ENCODE results near the gene FUS. TPM values are rescaled to one million over a fixed set of nuclear protein-coding genes. Genes with fewer than 3 reads are reported as not detected.

FUS gene
- 10 to 100 TPM; 41.7 to 88.5 (median 70.5) TPM for total RNA-seq

- intact Hi-C loops (cut with DNase I), result loop anchor here (10.0 kb wide), 2 partner anchors 85 to 285 kb away; partner anchors contain the start of gene VKORC1
- peaks cover 22 to 27% of the 10 kb centered on the region in 2 donors for H3K36me3 ChIP-seq
Observed at GRCh38 chr16:31179747-31180459, at the start of gene FUS. TSS of gene FUS (plus strand) at chr16:31180139. CDS start at chr16:31180215, 76 bp downstream.

DNA sequence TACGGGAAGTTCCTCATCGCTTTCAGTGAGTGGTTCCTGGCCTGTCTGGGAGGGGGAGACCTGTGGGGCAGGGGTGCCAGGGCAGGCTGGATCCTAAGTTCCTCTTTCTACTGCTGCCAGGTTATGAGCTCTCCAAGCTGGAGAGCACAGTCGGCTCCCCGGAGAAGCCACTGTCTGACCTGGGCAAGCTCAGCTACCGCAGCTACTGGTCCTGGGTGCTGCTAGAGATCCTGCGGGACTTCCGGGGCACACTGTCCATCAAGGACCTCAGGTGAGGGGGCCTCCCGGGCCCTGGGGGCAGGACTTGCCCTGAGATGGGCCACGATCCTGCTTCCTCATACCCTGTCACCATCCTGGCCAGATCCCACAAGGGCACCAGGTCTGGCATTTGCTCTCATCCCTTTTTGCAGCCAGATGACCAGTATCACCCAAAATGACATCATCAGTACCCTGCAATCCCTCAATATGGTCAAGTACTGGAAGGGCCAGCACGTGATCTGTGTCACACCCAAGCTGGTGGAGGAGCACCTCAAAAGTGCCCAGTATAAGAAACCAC lies 49.5 kb upstream of the FUS start:
- TF ChIP-seq POLR2A (IDR thresholded peaks at IDR 0.05), result no peak
- TF ChIP-seq, protein P1, sequence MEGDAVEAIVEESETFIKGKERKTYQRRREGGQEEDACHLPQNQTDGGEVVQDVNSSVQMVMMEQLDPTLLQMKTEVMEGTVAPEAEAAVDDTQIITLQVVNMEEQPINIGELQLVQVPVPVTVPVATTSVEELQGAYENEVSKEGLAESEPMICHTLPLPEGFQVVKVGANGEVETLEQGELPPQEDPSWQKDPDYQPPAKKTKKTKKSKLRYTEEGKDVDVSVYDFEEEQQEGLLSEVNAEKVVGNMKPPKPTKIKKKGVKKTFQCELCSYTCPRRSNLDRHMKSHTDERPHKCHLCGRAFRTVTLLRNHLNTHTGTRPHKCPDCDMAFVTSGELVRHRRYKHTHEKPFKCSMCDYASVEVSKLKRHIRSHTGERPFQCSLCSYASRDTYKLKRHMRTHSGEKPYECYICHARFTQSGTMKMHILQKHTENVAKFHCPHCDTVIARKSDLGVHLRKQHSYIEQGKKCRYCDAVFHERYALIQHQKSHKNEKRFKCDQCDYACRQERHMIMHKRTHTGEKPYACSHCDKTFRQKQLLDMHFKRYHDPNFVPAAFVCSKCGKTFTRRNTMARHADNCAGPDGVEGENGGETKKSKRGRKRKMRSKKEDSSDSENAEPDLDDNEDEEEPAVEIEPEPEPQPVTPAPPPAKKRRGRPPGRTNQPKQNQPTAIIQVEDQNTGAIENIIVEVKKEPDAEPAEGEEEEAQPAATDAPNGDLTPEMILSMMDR (IDR thresholded peaks at IDR 0.05), result no peak
- peaks cover 67 to 73% of the 10 kb centered on the region in 2 donors for H3K4me1 ChIP-seq
- 43 to 51% methylated on average over 3 of the region's 10 CpGs for WGBS, 2 donors
- no peak overlapping the region for H3K4me3 ChIP-seq (replicated peaks in 1 of 3)
- H3K36me3 ChIP-seq, result peaks cover 11 to 29% of the 10 kb centered on the region in 2 donors
- no peaks in the 10 kb centered on the region for H3K9me3 ChIP-seq
- intact Hi-C loops (cut with DNase I), result no loop called here
- DNase-seq, result peak; percentile 43 to 48
- no peaks in the 10 kb centered on the region for H3K27me3 ChIP-seq
- peak overlapping the region; percentile 76 to 96 (median 92) for H3K27ac ChIP-seq

More at GRCh38 chr16:31179747-31180459, at the start of gene FUS:
- peak; percentile 97 to 99 for TF ChIP-seq POLR2A (IDR thresholded peaks at IDR 0.05)
- TF ChIP-seq, protein P1 (IDR thresholded peaks at IDR 0.05), result peak in 1 of 6 experiments; percentile 7
- H3K27me3 ChIP-seq, result no peaks in the 10 kb centered on the region
- peak within 1 kb of the TSS; percentile 59 to 98 (median 84) for H3K4me3 ChIP-seq (replicated peaks in 1 of 3)
- peaks cover 25 to 26% of the 10 kb centered on the region in 2 donors for H3K4me1 ChIP-seq
- DNase-seq, result peak; percentile 87 to 89
- no peaks in the 10 kb centered on the region for H3K9me3 ChIP-seq
- 1 to 2% methylated on average over 18 to 28 of the region's 69 CpGs for WGBS, 2 donors
- H3K27ac ChIP-seq, result peak within 1 kb of the TSS; percentile 88 to 98 (median 97)

- Histone ChIP-seq H3K4me1 (peaks cover 68 to 76% of the 10 kb centered on the region in 2 donors), H3K27ac (peak overlapping the region; percentile 76 to 96 (median 92)), H3K4me3 (replicated peaks in 1 of 3) (no peak overlapping the region), H3K9me3 (no peaks in the 10 kb centered on the region), H3K27me3 (no peaks in the 10 kb centered on the region), H3K36me3 (peaks cover 11 to 29% of the 10 kb centered on the region in 2 donors)
- peak; percentile 99 for DNase-seq
- intact Hi-C loops (cut with DNase I), result no loop called here
- peak in 1 of 2 donors; percentile 26 for TF ChIP-seq POLR2A (IDR thresholded peaks at IDR 0.05)
- TF ChIP-seq, protein P1 (IDR thresholded peaks at IDR 0.05), result peak in 1 of 6 experiments; percentile 23
- 17 to 41% methylated on average over 4 to 5 of the region's 6 CpGs for WGBS, 2 donors
Observed at GRCh38 chr16:31130899-31131298, 49.0 kb upstream of the FUS start.

DNA sequence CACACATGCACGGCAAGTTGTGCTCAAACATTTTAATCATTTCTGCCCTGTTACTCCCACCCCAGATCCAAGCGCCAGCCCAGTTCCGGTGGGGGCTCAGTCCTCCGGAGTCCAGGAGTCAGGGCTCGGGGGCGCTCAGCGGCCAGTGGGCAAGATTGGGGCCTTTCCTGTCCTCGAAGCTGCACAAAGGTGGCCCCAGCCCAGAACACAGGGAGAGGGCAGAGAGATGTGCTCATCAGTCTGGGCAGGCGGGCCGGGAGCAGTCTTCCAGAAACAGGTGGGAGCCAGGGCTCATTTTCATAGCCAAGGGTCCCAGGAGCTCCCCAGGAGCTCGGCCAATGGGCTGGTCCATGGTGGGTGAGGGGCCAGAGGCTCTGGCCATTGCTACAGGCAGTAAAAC lies 48.5 kb upstream of the FUS start:
- WGBS, 2 donors, result 62 to 66% methylated on average over 10 to 11 of the region's 11 CpGs

More for the DNA sequence above, 48.5 kb upstream of the FUS start:
- H3K9me3 ChIP-seq, result no peaks in the 10 kb centered on the region
- peaks cover 11 to 29% of the 10 kb centered on the region in 2 donors for H3K36me3 ChIP-seq
- H3K4me3 ChIP-seq (replicated peaks in 1 of 3), result no peak overlapping the region
- H3K27ac ChIP-seq, result peak overlapping the region; percentile 75 to 96 (median 92)
- peaks cover 72 to 79% of the 10 kb centered on the region in 2 donors for H3K4me1 ChIP-seq
- no peak for TF ChIP-seq POLR2A (IDR thresholded peaks at IDR 0.05)
- TF ChIP-seq, protein P1 (IDR thresholded peaks at IDR 0.05), result no peak
- DNase-seq, result peak in 1 of 2 donors; percentile 22
- intact Hi-C loops (cut with DNase I), result no loop called here
- H3K27me3 ChIP-seq, result no peaks in the 10 kb centered on the region

Data from thyroid gland (tissue), 4 donors.